CD4-positive, alpha-beta T cell treated with Interleukin-21 for 1 hour (primary cell): ENCODE measurements around the gene SPNS3.

Source experiments
- DNase-seq: peaks from one replicate; pipeline ENCODE4 v3.0.0-alpha.2; 2020

Gene SPNS3

DNA sequence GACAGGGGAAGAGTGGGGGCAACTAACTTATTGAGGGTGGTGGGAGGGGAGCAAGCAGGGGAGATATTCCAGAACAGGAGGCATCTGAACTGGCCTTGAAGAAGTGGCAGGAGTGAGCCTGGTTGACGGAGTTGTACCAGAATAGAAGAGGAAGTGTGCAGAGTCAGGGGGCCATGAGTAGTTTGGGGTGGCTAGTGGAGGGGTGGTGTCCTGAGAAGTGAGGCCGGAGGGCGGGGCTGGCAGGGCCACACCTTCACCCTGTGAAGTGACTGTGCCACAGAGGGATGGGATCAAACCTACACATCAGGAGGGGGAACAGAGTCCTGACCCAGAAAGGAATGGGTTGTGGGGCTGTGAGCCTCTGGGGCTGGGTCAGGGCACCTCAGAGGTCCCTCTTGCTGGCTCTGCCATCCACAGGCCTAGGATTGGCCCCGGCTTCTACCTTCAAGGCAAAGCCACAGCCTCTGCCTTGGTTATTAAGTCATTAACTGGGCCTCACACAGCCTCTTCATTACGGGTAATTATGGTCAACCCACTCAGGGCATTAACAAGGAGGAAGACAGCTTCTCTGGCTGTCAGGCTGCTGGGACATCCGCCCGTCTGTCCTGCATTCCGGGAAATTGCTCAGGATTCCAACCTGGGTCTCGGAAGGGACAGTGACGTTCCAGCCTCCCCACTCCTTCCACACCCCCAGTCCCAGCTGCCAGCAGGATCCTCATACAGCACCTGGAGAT lies 77.6 kb downstream of the SPNS3 start:
- DNase-seq = no peak

DNA sequence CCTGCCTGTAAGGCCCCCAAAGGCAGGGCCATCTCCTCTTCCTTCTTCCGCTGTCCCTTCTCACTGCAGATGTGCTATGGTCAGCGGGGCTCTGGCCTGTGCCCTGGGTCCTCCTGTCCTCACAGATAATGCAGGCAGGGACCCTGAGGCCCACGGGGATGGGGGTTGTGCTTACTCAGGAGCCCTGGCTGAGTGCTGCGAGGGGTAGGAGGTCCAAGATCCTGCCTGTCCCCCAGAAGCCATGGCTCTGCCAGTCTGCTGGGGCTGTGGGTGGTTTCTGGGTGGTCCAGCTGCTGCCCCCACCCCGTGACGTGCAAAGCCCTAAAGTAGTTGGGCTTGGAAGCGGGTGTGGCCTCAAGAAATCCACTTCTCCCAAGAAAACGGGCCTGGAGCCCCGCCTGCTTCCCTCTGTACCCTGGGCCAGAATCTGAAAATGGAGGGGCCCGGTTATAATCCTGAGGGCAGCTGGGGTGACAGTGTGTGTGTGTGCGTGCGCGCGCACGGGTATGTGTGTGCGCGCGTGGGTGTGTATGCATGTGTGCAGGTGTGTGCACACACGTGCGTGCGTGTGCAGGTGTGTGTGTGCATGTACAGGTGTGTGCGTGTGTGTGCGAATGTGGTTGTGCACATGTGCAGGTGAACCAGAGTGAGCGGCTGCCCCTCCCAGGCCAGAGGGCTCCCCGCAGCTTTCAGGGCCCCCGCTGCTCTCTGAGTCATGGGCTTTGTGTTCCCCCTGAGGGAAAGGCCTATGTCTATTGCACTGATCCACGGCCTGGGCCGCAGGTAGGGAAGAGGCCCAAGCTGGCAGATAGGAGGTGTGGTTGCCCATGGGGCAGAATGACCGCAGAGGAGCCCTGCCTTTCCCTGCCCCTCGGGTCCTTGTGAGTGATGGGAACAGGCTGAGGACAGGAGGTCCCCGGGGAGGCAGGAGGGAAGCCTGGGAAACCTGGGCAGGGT lies 78.7 kb downstream of the SPNS3 start:
- no peak for DNase-seq

DNA sequence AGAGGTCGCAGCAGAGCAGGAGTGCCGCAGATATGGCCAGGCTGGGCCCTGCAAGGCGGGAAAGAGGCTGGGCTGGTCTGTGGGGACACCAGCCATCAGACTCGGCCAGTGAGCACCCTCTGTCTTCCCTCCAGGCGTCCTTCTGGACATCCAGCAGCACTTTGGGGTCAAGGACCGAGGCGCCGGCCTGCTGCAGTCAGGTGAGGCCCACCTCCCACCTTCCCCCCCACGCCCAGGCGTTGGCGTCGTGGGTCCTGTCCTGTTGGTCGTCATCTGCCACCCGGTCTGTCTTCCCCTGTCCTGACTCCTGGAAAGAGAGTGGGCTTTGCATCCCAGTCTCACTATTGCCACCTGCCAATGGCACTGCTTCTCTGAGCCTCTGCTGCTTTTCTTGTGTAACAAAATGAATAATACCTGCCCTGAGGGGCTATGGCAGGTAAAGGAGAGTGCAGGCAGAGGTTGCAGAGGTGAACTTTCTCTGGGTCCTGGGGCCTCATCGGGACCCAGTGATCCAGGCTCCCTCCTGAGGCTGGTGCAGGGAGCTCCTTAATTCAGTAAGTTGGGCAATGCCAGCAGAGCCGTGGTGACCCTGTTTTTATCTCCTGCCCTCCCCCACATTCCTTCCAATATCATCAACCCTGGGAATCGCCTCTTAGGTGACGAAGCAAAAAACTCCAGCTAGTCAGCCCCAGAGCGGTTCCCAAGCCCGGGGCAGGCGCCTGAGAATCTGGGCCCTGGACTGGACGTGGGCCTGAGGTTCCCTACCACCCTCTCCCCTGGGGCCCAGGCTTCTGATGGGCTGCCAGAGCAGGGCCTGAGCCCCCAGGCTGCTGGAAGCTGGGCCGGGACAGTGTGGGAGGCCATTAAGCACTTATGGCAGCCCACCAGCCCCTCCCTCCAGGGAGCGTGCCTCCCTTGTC lies 79.6 kb downstream of the SPNS3 start:
- DNase-seq = no peak

DNA sequence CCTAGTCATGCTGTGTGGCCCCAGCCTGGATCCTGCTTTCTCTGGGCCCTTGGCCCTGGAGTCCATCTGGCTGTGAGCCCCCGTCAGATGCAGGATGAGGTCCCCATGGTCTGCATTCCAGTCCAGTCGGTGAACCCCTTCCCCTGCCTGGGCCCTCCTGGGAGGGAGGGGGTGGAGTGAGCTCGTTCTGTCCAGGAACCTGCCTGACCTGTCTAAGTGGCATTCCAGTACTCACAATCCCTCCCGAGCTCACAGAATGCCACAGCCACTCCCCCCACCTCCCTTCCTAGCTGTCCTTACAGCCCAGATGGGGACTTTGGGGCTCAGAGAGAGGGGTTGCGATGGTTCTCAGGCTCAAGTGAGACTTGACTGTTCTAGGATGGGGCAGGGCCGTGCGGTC lies 80.5 kb downstream of the SPNS3 start:
- no peak for DNase-seq

DNA sequence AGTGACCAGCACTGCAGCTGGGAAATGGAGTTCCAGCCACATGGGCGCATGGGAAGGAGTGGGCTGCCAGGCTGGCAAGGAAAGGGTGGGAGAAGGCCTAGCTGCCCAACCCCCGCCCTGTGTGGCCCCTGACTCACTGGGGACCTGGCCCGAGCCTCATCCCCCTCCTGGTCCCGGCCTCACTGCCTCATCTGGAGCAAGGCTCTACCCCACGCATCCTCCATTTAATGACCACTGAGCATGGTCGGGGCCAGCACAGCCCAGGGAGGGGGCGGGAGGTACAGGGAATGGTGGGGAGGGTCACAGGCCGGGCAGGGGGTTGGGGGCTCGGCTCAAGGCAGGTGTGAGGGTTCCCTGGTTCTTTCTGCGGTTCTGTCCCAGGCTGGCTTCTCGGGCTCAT lies 81.0 kb downstream of the SPNS3 start:
- no peak for DNase-seq

DNA sequence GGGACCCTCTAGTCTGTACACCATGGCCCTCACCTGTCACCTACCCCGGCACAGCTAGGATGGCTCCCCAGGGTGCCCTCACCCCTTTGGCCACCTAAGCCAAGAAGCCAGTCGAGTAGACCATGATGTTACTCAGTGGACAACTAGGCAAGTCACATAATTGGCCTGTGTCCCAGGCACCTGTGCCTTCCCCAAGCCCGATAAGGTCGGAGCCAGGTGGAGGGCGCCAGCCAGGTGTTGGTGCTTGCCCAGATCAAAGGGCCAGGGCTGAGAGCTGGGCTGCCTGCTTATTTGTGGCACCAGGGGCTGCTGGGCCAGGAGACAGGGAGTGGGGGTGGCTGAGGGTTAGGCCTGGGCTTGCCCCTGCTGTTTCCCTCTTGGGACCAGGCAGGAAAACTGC lies 81.8 kb downstream of the SPNS3 start:
- no peak for DNase-seq

DNA sequence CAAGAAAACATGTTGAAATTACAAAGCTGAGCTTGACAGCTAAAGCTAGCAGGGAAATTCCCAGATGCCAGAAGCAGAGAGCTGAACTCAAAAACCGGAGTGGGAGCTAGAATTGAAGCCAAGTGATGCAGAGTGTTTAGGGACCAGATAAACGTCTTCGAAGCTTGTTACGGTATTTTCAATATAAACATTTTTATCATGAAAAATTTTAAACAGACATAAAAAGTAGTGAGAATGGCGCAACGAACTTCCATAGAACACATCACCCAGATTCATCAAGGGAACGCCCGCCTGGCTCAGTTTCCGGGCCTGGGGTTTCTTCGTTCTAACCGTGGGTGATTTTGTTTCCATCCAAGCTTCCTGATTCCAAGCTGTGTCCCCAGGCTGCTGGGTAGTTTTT lies 83.0 kb downstream of the SPNS3 start:
- no peak for DNase-seq

DNA sequence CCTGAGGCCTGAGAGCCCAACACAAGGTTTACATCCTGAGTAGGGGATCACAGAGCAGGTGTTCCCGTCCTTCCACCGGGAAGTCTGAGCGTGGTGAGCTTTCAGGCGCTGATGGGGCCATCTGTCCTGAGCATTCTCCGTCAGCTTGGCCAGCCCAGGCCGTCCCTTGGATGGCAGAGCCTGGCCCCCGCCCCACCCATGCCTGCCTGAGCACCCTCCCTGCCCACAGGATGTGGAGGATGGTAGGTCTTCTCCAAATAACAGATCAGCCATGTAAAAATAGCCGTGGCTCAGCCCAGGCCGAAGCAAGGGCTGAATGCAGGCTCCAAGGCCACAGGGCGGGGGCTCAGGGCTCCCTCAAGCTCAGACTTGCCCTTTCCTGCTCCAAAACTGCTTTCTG lies 85.2 kb downstream of the SPNS3 start:
- DNase-seq = no peak

DNA sequence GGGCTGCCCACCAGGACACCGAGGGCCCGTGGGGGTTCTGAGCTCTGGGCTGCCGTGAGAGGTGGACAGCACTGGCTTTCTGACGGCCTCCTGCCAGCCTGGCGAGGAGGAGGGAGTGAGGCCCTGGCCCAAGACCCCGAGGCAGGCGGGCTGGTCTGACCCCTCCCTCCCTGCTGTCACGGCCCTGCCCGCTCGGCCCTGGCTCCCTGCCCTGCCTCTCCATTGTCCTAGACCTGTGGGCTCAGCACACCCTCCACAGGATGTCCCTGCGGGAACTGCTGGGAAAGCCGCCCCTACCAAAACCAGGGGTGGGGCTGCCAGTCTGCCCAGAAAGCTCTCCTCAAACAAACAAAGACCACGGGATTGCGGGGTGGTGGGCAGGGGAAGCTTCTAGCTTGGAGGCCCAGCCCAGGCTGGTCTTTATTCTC lies 85.6 kb downstream of the SPNS3 start:
- no peak for DNase-seq

DNA sequence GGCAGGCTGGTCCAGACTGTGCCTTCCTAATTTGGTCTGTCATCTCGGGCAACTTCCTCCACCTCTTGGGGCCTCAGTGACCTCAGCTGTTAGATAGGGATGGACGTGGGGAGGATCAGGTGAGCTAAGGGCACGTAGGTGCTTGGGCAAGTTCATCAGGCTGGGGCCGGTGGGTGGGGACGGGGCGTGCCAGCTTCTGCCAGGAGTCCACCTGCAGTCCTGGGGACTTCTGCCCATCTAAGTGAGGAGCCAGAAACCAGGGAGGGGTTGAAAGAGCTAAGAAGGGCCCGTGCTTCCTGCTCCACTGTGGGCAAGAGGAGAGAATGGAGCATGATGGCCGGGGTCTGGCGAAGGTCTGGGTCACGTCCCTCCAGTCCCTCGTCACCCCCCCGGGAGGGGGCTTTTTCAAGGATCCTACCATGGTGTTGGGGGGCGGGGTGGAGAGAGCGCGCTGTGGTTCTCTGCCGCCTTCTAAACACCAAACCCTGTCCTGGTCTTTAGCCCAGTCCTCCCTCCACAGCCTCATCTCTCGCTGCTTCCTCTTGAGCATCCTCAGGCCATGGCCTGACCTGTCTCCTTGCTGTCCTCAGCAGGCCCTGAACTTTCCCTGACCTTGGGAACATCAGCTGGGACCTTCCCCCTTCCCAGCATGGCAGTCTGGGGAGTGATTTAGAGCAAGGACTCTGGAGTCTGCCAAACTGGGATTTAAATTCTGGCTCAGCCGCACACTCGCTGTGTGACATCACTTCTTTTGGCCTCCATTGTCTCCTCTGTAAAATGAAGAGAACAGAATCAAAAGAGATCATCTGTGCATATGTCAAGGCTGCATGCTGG lies 86.5 kb downstream of the SPNS3 start:
- DNase-seq = no peak

DNA sequence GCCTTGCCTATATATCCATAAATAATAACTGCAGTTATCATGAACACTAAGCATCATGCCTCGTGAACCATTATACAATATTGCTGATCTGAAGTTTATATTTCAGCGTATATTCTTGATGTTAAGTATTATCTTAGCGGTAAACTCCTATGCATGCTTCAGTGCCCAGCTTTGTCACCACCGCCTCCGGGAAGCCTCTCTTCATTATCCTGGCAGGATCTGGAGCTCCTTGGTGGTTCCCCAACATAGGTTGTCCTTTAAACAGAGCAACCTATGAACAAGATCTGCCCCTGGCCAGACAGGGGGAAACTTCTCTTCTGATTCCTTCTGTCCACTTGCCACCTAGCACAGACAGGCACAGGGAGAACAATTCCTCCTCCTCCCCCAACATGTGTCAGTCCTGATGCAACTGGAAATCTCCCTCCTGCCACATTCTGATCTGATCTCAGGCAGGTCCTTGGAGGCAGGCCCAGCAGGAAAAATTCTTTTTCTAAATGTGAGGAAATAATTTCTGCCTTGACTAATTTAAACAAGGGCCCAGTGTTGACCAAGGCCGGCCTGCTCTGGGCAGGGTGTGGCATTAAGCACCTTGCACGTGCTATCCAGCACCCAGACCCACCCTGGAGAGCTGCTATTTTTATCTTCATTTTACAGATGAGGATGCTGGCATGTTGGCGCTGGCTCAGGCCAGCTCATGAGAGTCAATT lies 87.3 kb downstream of the SPNS3 start:
- no peak for DNase-seq

DNA sequence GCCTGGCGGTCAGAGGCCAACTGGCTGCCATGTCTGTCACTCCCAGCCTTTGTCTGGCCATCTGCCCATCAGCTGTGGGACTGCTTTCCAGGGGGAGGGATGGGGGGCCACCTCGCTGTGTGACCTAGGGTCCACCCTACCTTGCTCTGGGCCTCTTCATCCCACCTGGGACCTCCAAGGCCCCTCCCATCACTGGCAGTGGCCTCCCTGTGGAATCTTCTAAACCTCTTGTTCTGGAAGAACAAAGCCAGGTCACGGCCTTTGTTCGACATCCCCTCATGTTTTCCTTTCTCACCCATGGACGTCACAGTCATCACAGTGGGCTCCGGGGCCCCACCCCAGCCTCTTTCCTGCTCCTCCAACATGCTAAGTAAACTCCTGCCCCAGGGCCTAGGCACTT lies 88.9 kb downstream of the SPNS3 start:
- DNase-seq = no peak

DNA sequence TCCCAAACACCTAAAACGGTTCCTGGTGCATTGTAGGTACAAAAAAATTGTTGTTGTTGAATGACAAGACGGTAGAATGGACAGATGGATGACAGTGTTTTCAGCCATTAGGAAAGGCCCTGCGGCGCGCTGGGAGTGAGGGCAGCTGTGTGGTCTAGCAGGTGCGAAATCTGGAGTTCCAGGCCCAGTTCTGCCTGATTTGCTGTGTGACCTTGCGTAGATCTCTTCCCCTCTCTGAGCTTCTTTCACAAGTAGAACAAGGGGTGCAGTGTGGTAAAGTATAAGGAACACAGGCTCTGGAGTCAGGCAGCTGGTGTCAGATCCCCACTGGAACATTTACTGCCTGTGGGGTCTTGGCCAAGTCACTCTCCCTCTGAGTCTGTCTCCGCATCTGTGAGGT lies 90.2 kb downstream of the SPNS3 start:
- no peak for DNase-seq

DNA sequence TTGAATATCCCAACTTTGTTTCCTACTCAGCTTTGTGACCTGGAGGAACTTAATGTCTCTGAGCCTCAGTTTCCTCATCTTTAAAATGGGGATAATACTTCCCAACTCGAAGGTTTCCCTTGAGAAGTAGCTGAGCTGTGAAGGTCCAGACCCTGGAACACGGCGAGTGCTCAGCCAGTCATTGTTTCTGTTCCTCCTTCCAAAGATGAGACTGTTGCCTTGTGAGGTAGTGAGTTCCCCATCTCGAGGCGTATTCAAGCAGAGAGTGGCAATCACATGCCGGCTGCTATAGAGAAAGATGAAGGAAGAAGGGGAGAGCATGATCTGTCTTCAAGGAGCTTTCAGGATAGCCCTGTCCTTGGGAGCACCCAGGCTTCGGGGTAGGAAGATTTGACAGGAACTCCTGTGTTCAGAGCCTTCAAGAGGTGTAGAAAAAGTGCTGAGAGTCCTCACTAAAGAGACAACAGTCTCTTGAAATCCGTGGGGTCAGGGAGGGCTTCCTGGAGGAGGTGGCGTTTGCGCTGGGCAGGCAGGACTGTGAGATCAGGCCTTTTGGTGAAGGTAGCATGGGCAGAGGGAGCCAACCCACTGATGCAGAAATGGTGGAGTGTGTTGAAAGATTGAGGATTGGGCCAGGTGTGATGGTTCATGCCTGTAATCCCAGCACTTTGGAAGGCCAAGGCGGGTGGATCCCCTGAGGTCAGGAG lies 92.1 kb downstream of the SPNS3 start:
- DNase-seq = no peak

DNA sequence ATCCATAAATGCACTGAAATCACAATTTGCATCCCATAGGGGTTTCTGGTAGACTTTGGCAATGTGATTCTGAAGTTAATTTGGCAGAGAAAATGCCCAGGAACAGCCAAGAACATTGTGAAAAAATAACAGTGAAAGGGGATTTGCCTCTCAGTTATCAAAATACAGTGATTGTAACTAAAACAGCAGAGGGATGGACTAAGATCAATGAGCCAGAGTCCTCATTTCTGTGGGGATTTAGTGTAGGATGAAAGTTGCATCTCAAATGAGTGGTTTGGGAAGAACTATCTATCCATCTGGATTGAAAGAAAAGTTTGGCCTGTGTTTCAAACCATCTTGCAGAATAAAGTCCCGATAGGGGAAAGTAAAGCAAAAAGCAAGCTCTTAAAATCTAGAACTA lies 93.4 kb downstream of the SPNS3 start:
- no peak for DNase-seq

DNA sequence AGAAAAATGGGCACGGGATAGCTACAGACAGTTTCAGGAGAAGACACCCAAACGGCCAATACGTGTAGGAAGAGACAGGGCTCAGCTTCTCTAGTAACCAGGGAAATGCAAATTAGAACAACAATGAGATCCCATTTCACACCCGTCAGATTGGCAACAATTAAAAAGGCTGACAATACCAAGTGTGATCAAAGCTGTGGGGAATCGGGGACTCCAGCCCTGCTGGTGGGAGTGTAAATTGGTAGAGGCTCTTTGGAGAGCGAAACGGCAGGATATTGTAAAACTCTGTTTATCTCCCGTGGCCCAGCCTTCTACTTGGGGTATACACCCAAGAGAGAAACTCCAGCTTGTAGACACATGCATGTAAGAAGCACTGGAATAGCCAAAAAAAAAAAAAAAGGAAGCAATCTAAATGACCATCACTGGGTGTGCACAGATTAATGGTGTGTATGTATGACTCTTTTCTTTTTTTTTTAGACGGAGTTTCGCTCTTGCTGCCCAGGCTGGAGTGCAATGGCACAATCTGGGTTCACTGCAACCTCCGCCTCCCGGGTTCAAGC lies 93.9 kb downstream of the SPNS3 start:
- no peak for DNase-seq

DNA sequence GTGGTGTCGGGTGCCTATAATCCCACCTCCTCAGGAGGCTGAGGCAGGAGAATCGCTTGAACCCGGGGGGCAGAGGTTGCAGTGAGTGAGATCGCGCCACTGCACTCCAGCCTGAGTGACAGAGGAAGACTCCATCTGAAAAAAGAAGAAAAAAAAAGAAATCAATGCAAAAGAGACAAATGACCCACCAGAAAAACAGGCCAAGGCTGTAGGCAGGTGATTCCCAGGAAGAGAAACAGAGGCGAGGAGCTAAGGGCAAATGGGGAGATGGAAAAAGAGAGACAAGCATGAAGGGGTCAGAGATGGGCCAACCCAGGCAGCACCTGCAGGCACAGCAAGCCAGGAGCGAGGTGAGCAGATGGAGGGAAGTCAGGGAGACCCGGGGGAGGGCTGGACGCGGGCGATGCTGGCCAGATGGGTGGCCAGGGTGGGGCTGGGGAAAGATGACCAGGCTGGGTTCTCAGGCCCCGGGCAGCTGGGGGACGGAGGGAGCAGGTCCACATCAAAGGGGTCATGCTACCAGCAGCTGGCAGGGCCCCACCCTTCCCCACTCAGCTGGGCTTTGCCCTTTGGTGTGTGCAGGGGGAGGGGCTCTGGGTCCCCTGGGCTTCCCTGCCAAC lies 95.9 kb downstream of the SPNS3 start:
- no peak for DNase-seq

DNA sequence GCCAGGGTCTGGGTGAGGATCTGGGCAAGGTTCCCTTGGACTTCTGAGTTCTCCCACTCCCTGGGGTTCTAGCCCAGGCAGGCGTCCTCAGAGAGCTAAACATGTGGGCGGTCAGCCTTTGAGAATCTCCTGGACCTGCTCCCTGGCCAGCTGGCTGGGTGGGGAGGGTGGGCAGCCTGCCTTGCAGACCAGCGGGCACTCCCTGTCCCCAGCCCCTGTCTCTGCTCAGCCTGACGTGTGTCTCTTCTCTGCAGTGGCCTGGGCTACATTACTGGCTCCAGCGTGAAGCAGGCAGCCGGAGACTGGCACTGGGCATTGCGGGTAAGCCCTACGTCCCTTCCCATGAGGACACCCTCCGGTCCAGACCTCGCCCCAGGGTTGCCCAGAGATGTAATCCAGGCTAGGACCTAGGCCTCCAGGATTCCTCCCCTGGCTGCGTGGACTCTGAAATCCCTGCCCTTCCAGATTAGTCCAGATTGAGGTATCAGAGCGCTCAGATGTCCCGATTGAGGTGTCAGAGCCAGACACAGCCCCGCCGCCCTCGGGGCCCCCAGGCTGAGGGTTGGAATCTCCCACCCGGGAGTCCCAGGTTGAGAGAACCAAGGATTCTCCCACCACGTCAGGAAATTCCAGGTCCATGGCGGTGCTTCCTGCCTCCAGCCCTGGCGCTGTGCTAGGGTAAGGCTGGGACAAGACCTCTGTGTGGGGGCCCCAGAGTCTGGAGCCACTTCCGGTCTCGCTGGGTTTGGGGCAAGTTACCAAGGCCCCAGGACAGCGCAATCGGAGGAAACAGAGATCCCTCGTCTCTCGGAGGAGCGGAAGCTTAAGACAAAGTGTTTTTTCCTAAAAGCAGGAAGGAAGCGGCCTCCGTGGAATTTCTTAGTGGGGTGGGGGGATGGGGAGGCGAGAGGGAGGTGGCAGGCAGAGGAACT lies 97.3 kb downstream of the SPNS3 start:
- DNase-seq = no peak
